Liver (tissue), 9 donors: ENCODE results near the gene KISS1. TPM values are rescaled to one million over a fixed set of nuclear protein-coding genes. Genes with fewer than 3 reads are reported as not detected.

Experiments
- DNase-seq: peaks from one replicate; pipeline ENCODE4 v3.0.0-alpha.2; 2017; ENCODE audit warnings: low spot score
- H3K27ac ChIP-seq, 2 donors: one replicate each; pipeline ENCODE4 v1.7.0; 2013; ENCODE audit warnings: inconsistent platforms in 2 of 2, low read length in 2 of 2, control low read depth in 1 of 2, low read depth in 1 of 2, mild to moderate bottlenecking in 1 of 2
- H3K27me3 ChIP-seq, 4 donors: one replicate each; pipeline versions ENCODE4 v1.6.1 to v1.7.0; 2013; ENCODE audit warnings: low read length in 3 of 4, inconsistent platforms in 1 of 4, mild to moderate bottlenecking in 1 of 4, moderate library complexity in 1 of 4; ENCODE audit not compliant: control insufficient read depth in 4 of 4, insufficient read depth in 4 of 4
- H3K36me3 ChIP-seq, 4 donors: one replicate each; pipeline versions ENCODE4 v1.6.1 to v1.7.0; 2013; ENCODE audit warnings: low read length in 3 of 4, mild to moderate bottlenecking in 3 of 4, low read depth in 1 of 4, moderate library complexity in 1 of 4; ENCODE audit not compliant: control insufficient read depth in 4 of 4, insufficient read depth in 3 of 4
- H3K4me1 ChIP-seq, 4 donors: one replicate each; pipeline versions ENCODE4 v1.6.1 to v1.7.0; 2013; ENCODE audit warnings: low read length in 3 of 4, mild to moderate bottlenecking in 3 of 4, moderate library complexity in 1 of 4; ENCODE audit not compliant: control insufficient read depth in 4 of 4, insufficient read depth in 4 of 4
- H3K4me3 ChIP-seq, 3 donors: one replicate each; pipeline versions ENCODE4 v1.6.1 to v1.7.0; 2013; ENCODE audit warnings: low read length in 3 of 3, control low read depth in 1 of 3, low read depth in 1 of 3, mild to moderate bottlenecking in 1 of 3
- H3K9ac ChIP-seq, 2 donors: one replicate each; pipeline ENCODE4 v1.7.0; 2013; ENCODE audit warnings: low read length in 2 of 2, mild to moderate bottlenecking in 2 of 2, moderate library complexity in 2 of 2, control low read depth in 1 of 2, low read depth in 1 of 2
- H3K9me3 ChIP-seq, 4 donors: one replicate each; pipeline versions ENCODE4 v1.6.1 to v1.7.0; 2013; ENCODE audit warnings: low read length in 3 of 4; ENCODE audit not compliant: control insufficient read depth in 4 of 4
- EGR1 ChIP-seq, 2 donors: IDR thresholded peaks; 2 replicates each; pipeline ENCODE4 v1.6.1; 2016 to 2018; ENCODE audit warnings: antibody characterized with exemption in 2 of 2, low read depth in 2 of 2
- FOXA1 ChIP-seq: IDR thresholded peaks from 2 replicates; pipeline ENCODE4 v1.6.1; 2016; ENCODE audit warnings: antibody characterized with exemption
- FOXA2 ChIP-seq: IDR thresholded peaks from 2 replicates; pipeline ENCODE4 v1.6.1; 2016; ENCODE audit warnings: antibody characterized with exemption
- GABPA ChIP-seq, 2 donors: IDR thresholded peaks in 1 of 2; conservative IDR thresholded peaks in 1 of 2; 2 replicates each; pipeline ENCODE4 v1.6.1; 2016; ENCODE audit warnings: antibody characterized with exemption in 2 of 2, mild to moderate bottlenecking in 1 of 2, moderate library complexity in 1 of 2
- HNF4A ChIP-seq, 2 donors: conservative IDR thresholded peaks; 2 replicates each; pipeline ENCODE4 v1.6.1; 2016; ENCODE audit warnings: antibody characterized with exemption in 2 of 2, mild to moderate bottlenecking in 2 of 2
- HNF4G ChIP-seq: IDR thresholded peaks from 2 replicates; pipeline ENCODE4 v1.6.1; 2016; ENCODE audit warnings: antibody characterized with exemption
- JUND ChIP-seq, 2 donors: IDR thresholded peaks; 2 replicates each; pipeline ENCODE4 v1.6.1; 2016; ENCODE audit warnings: antibody characterized with exemption in 2 of 2
- MAX ChIP-seq: IDR thresholded peaks from 2 replicates; pipeline ENCODE4 v1.6.1; 2016; ENCODE audit warnings: antibody characterized with exemption
- NR2F2 ChIP-seq: IDR thresholded peaks from 2 replicates; pipeline ENCODE4 v1.6.1; 2016; ENCODE audit warnings: antibody characterized with exemption
- RAD21 ChIP-seq, 2 donors: IDR thresholded peaks; 2 replicates each; pipeline ENCODE4 v1.6.1; 2016; ENCODE audit warnings: antibody characterized with exemption in 2 of 2, mild to moderate bottlenecking in 2 of 2
- RXRA ChIP-seq, 2 donors: IDR thresholded peaks; 2 replicates each; pipeline ENCODE4 v1.6.1; 2017 to 2018; ENCODE audit warnings: antibody characterized with exemption in 2 of 2, mild to moderate bottlenecking in 1 of 2
- SP1 ChIP-seq: IDR thresholded peaks from 2 replicates; pipeline ENCODE4 v1.6.1; 2018; ENCODE audit warnings: antibody characterized with exemption, mild to moderate bottlenecking
- TAF1 ChIP-seq: conservative IDR thresholded peaks from 2 replicates; pipeline ENCODE4 v1.6.1; 2016; ENCODE audit warnings: antibody characterized with exemption, mild to moderate bottlenecking
- YY1 ChIP-seq: IDR thresholded peaks from 2 replicates; pipeline ENCODE4 v1.6.1; 2016; ENCODE audit warnings: antibody characterized with exemption, mild to moderate bottlenecking
- ZBTB33 ChIP-seq: IDR thresholded peaks from 2 replicates; pipeline ENCODE4 v1.6.1; 2016; ENCODE audit warnings: antibody characterized with exemption
- WGBS: extraction: QIAGEN DNeasy Blood & Tissue Kit; methylation state at CpG from one replicate; pipeline ENCODE4 v1.1.7; 2013; 5-methylcytosine and 5-hydroxymethylcytosine counted together
- polyA plus RNA-seq, 2 donors: library from polyadenylated mRNA; stranded (reverse) in 1 of 2; unstranded in 1 of 2; fragments of 200-250 nt in 1 of 2; fragments of >200 nt in 1 of 2; fragmentation: Nextera tagmentation in 1 of 2; extraction: Ambion mirVana in 1 of 2; gene quantifications; one replicate each; pipeline versions ENCODE4 v1.2.1 to v1.2.3, GENCODE V29; 2013 to 2015
- total RNA-seq, 2 donors: library from RNA; depleted of rRNA; stranded (reverse); fragments of >200 nt; gene quantifications; one replicate each; pipeline ENCODE4 v1.2.3, GENCODE V29; 2014
- TF ChIP-seq, protein P1 (sequence below): IDR thresholded peaks from 2 replicates; pipeline ENCODE4 v1.6.1; 2016; ENCODE audit warnings: antibody characterized with exemption, mild to moderate bottlenecking
- TF ChIP-seq, protein P2 (sequence below): IDR thresholded peaks from 2 replicates; pipeline ENCODE4 v1.6.1; 2016; ENCODE audit warnings: antibody characterized with exemption
- TF ChIP-seq, protein P3 (sequence below): fragments of 150-350 bp; IDR thresholded peaks from 2 replicates; pipeline ENCODE4 v1.5.1; 2017; ENCODE audit warnings: improper control_type of control experiment, low read depth, low read length; ENCODE audit not compliant: missing input control
- donor health status: healthy.
- donor health status: healthy.
- donor health status: healthy.
- donor health status: healthy.
- donor health status: healthy.

KISS1 gene
- total and polyA plus RNA-seq, 4 donors, result 0.50 to 1.4 TPM; not detected in 2

DNA sequence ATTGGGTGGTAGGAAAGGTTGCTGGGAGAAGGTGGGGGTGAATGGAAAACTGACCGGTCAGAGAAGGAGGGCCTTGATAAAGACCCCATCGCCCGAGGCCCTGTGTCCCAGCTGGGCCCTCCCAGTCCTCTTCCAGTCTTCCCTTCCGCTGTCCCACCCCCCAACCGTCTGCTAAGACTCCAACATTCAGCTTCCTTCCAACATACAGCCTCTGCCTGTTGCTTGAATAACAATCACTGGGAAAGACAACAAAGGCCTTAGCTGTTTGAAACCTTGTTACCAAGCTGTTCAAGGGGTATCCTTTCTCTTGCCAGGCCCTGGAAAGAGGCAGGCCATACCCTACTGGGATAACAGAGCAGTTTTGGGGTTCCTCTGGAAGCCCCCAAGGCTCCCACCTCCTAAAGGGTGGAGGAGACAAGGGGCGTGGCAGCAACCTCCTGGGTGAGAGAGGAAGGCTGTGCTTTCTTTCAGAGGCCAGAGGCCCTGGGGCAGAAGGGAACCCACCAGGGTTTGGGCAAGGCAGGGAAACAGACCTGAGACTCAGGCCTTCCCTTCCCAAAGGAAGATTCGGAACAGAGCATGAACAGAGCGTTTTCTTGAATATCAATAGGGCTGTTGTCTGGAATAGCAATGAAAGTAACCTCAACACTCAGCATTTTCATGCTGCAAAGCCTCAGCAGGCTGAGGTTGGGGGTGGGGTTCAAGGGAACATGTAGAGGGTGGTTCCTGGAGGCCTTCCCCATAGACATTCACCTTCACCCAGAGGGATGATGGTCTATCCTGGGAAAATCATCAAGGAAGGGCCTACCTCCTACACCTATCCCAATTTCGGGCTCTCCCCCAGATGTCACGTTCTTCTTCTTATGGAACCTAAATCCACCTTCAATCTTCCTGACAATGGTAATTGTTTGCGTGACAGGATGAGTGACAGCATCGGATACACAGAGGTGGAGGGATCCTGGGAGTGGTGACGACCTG is 48.6 kb downstream of the KISS1 start:
- Histone ChIP-seq H3K27me3 (no peaks in the 10 kb centered on the region), H3K4me3 (peak overlapping the region; percentile 5 to 23 (median 19)), H3K9me3 (no peaks in the 10 kb centered on the region), H3K36me3 (no peaks in the 10 kb centered on the region), H3K9ac (peak overlapping the region in 1 of 2 donors; percentile 43), H3K27ac (peak overlapping the region; percentile 79 to 80), H3K4me1 (peaks cover 20 to 88% (median 74%) of the 10 kb centered on the region in 4 donors)
- DNase-seq, result no peak
- 65% methylated on average over 13 of the region's 13 CpGs for WGBS
- no peak for TF ChIP-seq YY1
- TF ChIP-seq FOXA2, result no peak
- TF ChIP-seq, protein P1, sequence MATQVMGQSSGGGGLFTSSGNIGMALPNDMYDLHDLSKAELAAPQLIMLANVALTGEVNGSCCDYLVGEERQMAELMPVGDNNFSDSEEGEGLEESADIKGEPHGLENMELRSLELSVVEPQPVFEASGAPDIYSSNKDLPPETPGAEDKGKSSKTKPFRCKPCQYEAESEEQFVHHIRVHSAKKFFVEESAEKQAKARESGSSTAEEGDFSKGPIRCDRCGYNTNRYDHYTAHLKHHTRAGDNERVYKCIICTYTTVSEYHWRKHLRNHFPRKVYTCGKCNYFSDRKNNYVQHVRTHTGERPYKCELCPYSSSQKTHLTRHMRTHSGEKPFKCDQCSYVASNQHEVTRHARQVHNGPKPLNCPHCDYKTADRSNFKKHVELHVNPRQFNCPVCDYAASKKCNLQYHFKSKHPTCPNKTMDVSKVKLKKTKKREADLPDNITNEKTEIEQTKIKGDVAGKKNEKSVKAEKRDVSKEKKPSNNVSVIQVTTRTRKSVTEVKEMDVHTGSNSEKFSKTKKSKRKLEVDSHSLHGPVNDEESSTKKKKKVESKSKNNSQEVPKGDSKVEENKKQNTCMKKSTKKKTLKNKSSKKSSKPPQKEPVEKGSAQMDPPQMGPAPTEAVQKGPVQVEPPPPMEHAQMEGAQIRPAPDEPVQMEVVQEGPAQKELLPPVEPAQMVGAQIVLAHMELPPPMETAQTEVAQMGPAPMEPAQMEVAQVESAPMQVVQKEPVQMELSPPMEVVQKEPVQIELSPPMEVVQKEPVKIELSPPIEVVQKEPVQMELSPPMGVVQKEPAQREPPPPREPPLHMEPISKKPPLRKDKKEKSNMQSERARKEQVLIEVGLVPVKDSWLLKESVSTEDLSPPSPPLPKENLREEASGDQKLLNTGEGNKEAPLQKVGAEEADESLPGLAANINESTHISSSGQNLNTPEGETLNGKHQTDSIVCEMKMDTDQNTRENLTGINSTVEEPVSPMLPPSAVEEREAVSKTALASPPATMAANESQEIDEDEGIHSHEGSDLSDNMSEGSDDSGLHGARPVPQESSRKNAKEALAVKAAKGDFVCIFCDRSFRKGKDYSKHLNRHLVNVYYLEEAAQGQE, result no peak
- no peak for TF ChIP-seq FOXA1
- TF ChIP-seq EGR1 (IDR thresholded peaks at IDR 0.05; ENCODE audit: low read depth in 2 of 2), result no peak
- no peak for TF ChIP-seq NR2F2
- TF ChIP-seq HNF4G, result no peak
- no peak for TF ChIP-seq JUND (IDR thresholded peaks at IDR 0.05)
- no peak for TF ChIP-seq HNF4A (conservative IDR thresholded peaks at IDR 0.05)
- no peak for TF ChIP-seq RXRA (IDR thresholded peaks at IDR 0.05)
- no peak for TF ChIP-seq MAX

GRCh38 chr1:204146965-204147364 is 49.3 kb downstream of the KISS1 start:
- peaks cover 24 to 88% (median 78%) of the 10 kb centered on the region in 4 donors for H3K4me1 ChIP-seq
- 40% methylated on average over 7 of the region's 7 CpGs for WGBS
- no peaks in the 10 kb centered on the region for H3K9me3 ChIP-seq
- peak; percentile 83 for TF ChIP-seq YY1
- no peak for TF ChIP-seq EGR1 (IDR thresholded peaks at IDR 0.05; ENCODE audit: low read depth in 2 of 2)
- TF ChIP-seq SP1, result peak; percentile 94
- TF ChIP-seq FOXA2, result peak; percentile 63
- peak; percentile 79 for TF ChIP-seq NR2F2
- peak; percentile 99 for TF ChIP-seq HNF4A (conservative IDR thresholded peaks at IDR 0.05)
- peak; percentile 81 for TF ChIP-seq MAX
- TF ChIP-seq TAF1, result no peak
- TF ChIP-seq GABPA (IDR thresholded peaks at IDR 0.05 in 1 of 2, conservative IDR thresholded peaks at IDR 0.05 in 1 of 2), result peak in 1 of 2 donors; percentile 12
- peak; percentile 71 for TF ChIP-seq ZBTB33
- TF ChIP-seq HNF4G, result peak; percentile 97
- peak in 1 of 2 donors; percentile 90 for TF ChIP-seq JUND (IDR thresholded peaks at IDR 0.05)
- TF ChIP-seq, protein P1, result peak; percentile 66
- TF ChIP-seq FOXA1, result peak; percentile 55
- TF ChIP-seq, protein P2, sequence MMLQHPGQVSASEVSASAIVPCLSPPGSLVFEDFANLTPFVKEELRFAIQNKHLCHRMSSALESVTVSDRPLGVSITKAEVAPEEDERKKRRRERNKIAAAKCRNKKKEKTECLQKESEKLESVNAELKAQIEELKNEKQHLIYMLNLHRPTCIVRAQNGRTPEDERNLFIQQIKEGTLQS, result peak; percentile 68
- TF ChIP-seq RAD21 (IDR thresholded peaks at IDR 0.05), result peak; percentile 17 to 38
- TF ChIP-seq, protein P3, sequence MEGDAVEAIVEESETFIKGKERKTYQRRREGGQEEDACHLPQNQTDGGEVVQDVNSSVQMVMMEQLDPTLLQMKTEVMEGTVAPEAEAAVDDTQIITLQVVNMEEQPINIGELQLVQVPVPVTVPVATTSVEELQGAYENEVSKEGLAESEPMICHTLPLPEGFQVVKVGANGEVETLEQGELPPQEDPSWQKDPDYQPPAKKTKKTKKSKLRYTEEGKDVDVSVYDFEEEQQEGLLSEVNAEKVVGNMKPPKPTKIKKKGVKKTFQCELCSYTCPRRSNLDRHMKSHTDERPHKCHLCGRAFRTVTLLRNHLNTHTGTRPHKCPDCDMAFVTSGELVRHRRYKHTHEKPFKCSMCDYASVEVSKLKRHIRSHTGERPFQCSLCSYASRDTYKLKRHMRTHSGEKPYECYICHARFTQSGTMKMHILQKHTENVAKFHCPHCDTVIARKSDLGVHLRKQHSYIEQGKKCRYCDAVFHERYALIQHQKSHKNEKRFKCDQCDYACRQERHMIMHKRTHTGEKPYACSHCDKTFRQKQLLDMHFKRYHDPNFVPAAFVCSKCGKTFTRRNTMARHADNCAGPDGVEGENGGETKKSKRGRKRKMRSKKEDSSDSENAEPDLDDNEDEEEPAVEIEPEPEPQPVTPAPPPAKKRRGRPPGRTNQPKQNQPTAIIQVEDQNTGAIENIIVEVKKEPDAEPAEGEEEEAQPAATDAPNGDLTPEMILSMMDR, result no peak

More at GRCh38 chr1:204146965-204147364, 49.3 kb downstream of the KISS1 start:
- no peaks in the 10 kb centered on the region for H3K27me3 ChIP-seq
- peak overlapping the region; percentile 79 to 80 for H3K27ac ChIP-seq
- H3K9ac ChIP-seq, result no peak overlapping the region
- no peaks in the 10 kb centered on the region for H3K36me3 ChIP-seq
- peak overlapping the region in 2 of 3 donors; percentile 21 to 64 for H3K4me3 ChIP-seq
- peak; percentile 52 for DNase-seq
